Breast epithelium (tissue), 3 donors: Measurements from ENCODE around the gene CCDC183.

Experiments
- CTCF ChIP-seq, 3 donors: fragments of 450-650 bp; IDR thresholded peaks; one replicate each; pipeline ENCODE4 v1.5.1; 2016 to 2017; ENCODE audit warnings: antibody characterized with exemption in 3 of 3, mild to moderate bottlenecking in 3 of 3, moderate library complexity in 3 of 3
- POLR2A ChIP-seq: fragments of 450-650 bp; IDR thresholded peaks from one replicate; pipeline ENCODE4 v1.6.1; 2016; ENCODE audit warnings: antibody characterized with exemption, mild to moderate bottlenecking, moderate library complexity
- POLR2AphosphoS5 ChIP-seq, 3 donors: sonication (generic); formaldehyde crosslinking; IDR thresholded peaks; one replicate each; pipeline ENCODE4 v1.6.1; 2017; ENCODE audit warnings: antibody characterized with exemption in 3 of 3

GRCh38 chr9:136807281-136808074, 11.3 kb downstream of the CCDC183 start, which contains the start of gene RABL6:
- TF ChIP-seq CTCF (IDR thresholded peaks at IDR 0.05) (peak in 1 of 3 donors; percentile 16), POLR2AphosphoS5 (IDR thresholded peaks at IDR 0.05) (peak; percentile 55 to 61 (median 56)), POLR2A (no peak)
